NT2/D1 (cell line): ENCODE results near the gene FAM171A1.

ENCODE experiments used
- SUZ12 ChIP-seq: IDR thresholded peaks from 2 replicates; pipeline ENCODE4 v1.6.1; 2011; ENCODE audit not compliant: insufficient read length, insufficient read depth; ENCODE audit errors: extremely low read depth
- YY1 ChIP-seq: IDR thresholded peaks from 2 replicates; pipeline ENCODE4 v1.6.1; 2011; ENCODE audit not compliant: insufficient read length, insufficient read depth
- ZNF274 ChIP-seq: IDR thresholded peaks from 2 replicates; pipeline ENCODE4 v1.6.1; 2011; ENCODE audit warnings: mild to moderate bottlenecking, low read depth, low read length

DNA sequence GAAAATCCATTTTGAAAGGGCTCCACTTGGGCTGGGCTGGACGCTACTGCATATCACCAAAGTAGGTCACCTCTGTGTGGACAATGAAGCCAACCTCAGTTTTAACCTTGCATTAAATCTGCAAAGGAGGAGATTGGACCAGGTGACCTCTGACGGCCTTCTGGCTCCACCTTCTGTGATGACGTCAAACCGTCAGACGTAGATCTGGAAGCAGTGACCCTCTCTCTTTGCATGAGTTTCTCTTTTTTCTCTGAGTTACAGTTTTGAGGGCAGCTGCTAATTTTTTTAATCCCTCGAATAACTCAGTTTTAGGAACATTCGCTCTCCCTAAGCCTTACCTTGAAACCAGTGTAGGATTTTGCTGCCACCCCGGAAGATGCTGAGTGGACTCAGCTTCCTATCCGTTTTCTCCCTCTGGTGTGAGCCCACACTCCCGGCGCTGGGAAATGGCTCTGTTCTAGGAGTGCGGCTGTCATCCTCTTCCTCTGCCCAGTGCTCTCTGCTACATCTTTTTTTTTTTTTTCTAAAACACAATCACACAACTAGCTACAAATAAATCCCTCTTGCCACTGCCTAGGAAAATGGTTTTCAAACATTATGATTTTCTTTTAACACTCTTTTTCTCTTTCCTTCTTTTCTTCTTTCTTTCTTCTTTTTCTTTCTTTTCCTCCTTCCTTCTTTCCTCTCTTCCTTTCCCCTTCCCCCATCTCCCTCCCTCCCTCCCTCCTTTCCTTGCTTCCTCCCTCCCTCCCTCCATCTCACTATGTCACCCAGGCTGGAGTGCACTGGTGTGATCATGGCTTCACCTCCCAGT, 174.9 kb downstream of the FAM171A1 start:
- TF ChIP-seq ZNF274 (no peak), SUZ12 (no peak), YY1 (no peak)
